Esophagus muscularis mucosa (tissue), 4 donors: Measurements from ENCODE around the gene PHF21A. TPM values are rescaled to one million over a fixed set of nuclear protein-coding genes. Genes with fewer than 3 reads are reported as not detected.
A peak's percentile ranks its signal among the peaks of the same experiment; 100 is the strongest.

Source experiments
- DNase-seq: peaks from one replicate; pipeline ENCODE4 v3.0.0-alpha.2; 2017; ENCODE audit errors: extremely low spot score
- H3K27ac ChIP-seq, 4 donors: fragments of 200-600 bp; sonication (generic); replicated peaks in 1 of 4; 1 replicate in 3 of 4; 2 replicates in 1 of 4; pipeline ENCODE4 v1.5.1; 2016 to 2019; ENCODE audit warnings: mild to moderate bottlenecking in 1 of 4
- H3K27me3 ChIP-seq, 4 donors: fragments of 200-600 bp; sonication (generic); one replicate each; pipeline versions ENCODE4 v1.5.1 to v1.6.0; 2016 to 2019
- H3K36me3 ChIP-seq, 4 donors: fragments of 200-600 bp; sonication (generic); one replicate each; pipeline ENCODE4 v1.5.1; 2016 to 2019
- H3K4me1 ChIP-seq, 4 donors: fragments of 200-600 bp; sonication (generic); one replicate each; pipeline ENCODE4 v1.5.1; 2016 to 2019
- H3K4me3 ChIP-seq, 4 donors: fragments of 200-600 bp; sonication (generic); 1 replicate in 2 of 4; 2 replicates in 2 of 4; pipeline ENCODE4 v1.5.1; 2016 to 2019; ENCODE audit warnings: mild to moderate bottlenecking in 4 of 4, moderate library complexity in 1 of 4
- H3K9me3 ChIP-seq, 4 donors: fragments of 200-600 bp; sonication (generic); 1 replicate in 3 of 4; 2 replicates in 1 of 4; pipeline ENCODE4 v1.5.1; 2016 to 2019
- CTCF ChIP-seq, 3 experiments: fragments of 200-600 bp in 2 of 3; fragments of 450-650 bp in 1 of 3; sonication (generic) in 2 of 3; IDR thresholded peaks; one replicate each; pipeline ENCODE4 v1.5.1; 2017 to 2019; ENCODE audit warnings: antibody characterized with exemption in 3 of 3, mild to moderate bottlenecking in 2 of 3, moderate library complexity in 1 of 3
- EP300 ChIP-seq: sonication (generic); formaldehyde crosslinking; IDR thresholded peaks from one replicate; pipeline ENCODE4 v1.6.1; 2017; ENCODE audit warnings: antibody characterized with exemption
- POLR2A ChIP-seq: fragments of 450-650 bp; IDR thresholded peaks from one replicate; pipeline ENCODE4 v1.6.1; 2017; ENCODE audit warnings: antibody characterized with exemption, moderate library complexity, mild to moderate bottlenecking, low read depth
- POLR2AphosphoS5 ChIP-seq, 2 donors: sonication (generic); formaldehyde crosslinking; IDR thresholded peaks; one replicate each; pipeline ENCODE4 v1.6.1; 2017; ENCODE audit warnings: antibody characterized with exemption in 2 of 2
- WGBS: methylation state at CpG from one replicate; pipeline ENCODE4 v1.1.5; 2018; 5-methylcytosine and 5-hydroxymethylcytosine counted together
- intact Hi-C: fragments of 100-400 bp; cut with DNase I; formaldehyde crosslinking; loops from one replicate; pipeline ENCODE4 v1.15.1; 2023
- total RNA-seq, 4 donors: library from RNA; depleted of rRNA; stranded (reverse); fragments of >200 nt; gene quantifications; one replicate each; pipeline versions ENCODE4 v1.1.0 to v1.2.1, GENCODE V29; 2016

Gene PHF21A
- total RNA-seq, 4 donors from 2014 or later, result 31.8 to 47.8 (median 36.1) TPM

- H3K27me3 ChIP-seq, result no peaks in the 10 kb centered on the region
- DNase-seq, result no peak
- TF ChIP-seq CTCF (IDR thresholded peaks at IDR 0.05) (no peak), POLR2A (no peak), EP300 (no peak)
- peaks cover 0 to 12% (median 1%) of the 10 kb centered on the region in 4 donors for H3K36me3 ChIP-seq
- peaks cover 13 to 39% (median 34%) of the 10 kb centered on the region in 4 donors for H3K4me1 ChIP-seq
- WGBS, result 63% methylated on average over 4 of the region's 4 CpGs
- H3K4me3 ChIP-seq, result no peak overlapping the region
- H3K9me3 ChIP-seq, result no peaks in the 10 kb centered on the region
- intact Hi-C loops, result no loop called here
- H3K27ac ChIP-seq, result peak overlapping the region in 1 of 4 donors; percentile 25
These were observed 48.9 kb downstream of the PHF21A start for GRCh38 chr11:46072172-46072964.

- Histone ChIP-seq H3K4me3 (no peak overlapping the region), H3K27me3 (no peaks in the 10 kb centered on the region), H3K36me3 (peaks cover 0 to 11% (median 0%) of the 10 kb centered on the region in 4 donors), H3K9me3 (no peaks in the 10 kb centered on the region), H3K4me1 (peaks cover 13 to 39% (median 33%) of the 10 kb centered on the region in 4 donors), H3K27ac (no peak overlapping the region)
- WGBS, result 53% methylated on average over 1 of the region's 1 CpG
- TF ChIP-seq EP300 (no peak), CTCF (IDR thresholded peaks at IDR 0.05) (no peak), POLR2A (no peak), POLR2AphosphoS5 (IDR thresholded peaks at IDR 0.05) (no peak)
- intact Hi-C loops, result no loop called here
- no peak for DNase-seq
These were observed 50.2 kb downstream of the PHF21A start for GRCh38 chr11:46071091-46071490.

GRCh38 chr11:46069595-46069994, 51.7 kb downstream of the PHF21A start:
- intact Hi-C loops, result no loop called here
- 95% methylated on average over 3 of the region's 3 CpGs for WGBS

GRCh38 chr11:46066335-46066734, 54.9 kb downstream of the PHF21A start:
- H3K9me3 ChIP-seq, result no peaks in the 10 kb centered on the region
- no peak overlapping the region for H3K27ac ChIP-seq
- DNase-seq, result no peak
- no peaks in the 10 kb centered on the region for H3K27me3 ChIP-seq
- TF ChIP-seq EP300 (no peak), CTCF (IDR thresholded peaks at IDR 0.05) (no peak), POLR2A (no peak), POLR2AphosphoS5 (IDR thresholded peaks at IDR 0.05) (no peak)
- peaks cover 0 to 15% (median 11%) of the 10 kb centered on the region in 4 donors for H3K4me1 ChIP-seq
- intact Hi-C loops, result no loop called here
- H3K4me3 ChIP-seq, result no peak overlapping the region
- 97% methylated on average over 4 of the region's 4 CpGs for WGBS
- H3K36me3 ChIP-seq, result peaks cover 0 to 20% (median 0%) of the 10 kb centered on the region in 4 donors

More at GRCh38 chr11:46069595-46069994, 51.7 kb downstream of the PHF21A start:
- TF ChIP-seq POLR2A (no peak), EP300 (no peak), POLR2AphosphoS5 (IDR thresholded peaks at IDR 0.05) (no peak), CTCF (IDR thresholded peaks at IDR 0.05) (no peak)
- peaks cover 0 to 20% (median 0%) of the 10 kb centered on the region in 4 donors for H3K36me3 ChIP-seq
- no peak overlapping the region for H3K27ac ChIP-seq
- no peak for DNase-seq
- H3K9me3 ChIP-seq, result no peaks in the 10 kb centered on the region
- peaks cover 13 to 26% (median 20%) of the 10 kb centered on the region in 4 donors for H3K4me1 ChIP-seq
- H3K27me3 ChIP-seq, result no peaks in the 10 kb centered on the region
- H3K4me3 ChIP-seq, result no peak overlapping the region
